ENCODE results near the gene TWSG1.
"Not testable (repeated sequence)": the region's sequence is repeated elsewhere in the genome, so short reads cannot be mapped to it uniquely, and the experiment has no call there.

The TWSG1 gene

GRCh38 chr18:9335697-9336045 is 1.1 kb downstream of the TWSG1 start:
- DNase-seq, result no peak

DNA sequence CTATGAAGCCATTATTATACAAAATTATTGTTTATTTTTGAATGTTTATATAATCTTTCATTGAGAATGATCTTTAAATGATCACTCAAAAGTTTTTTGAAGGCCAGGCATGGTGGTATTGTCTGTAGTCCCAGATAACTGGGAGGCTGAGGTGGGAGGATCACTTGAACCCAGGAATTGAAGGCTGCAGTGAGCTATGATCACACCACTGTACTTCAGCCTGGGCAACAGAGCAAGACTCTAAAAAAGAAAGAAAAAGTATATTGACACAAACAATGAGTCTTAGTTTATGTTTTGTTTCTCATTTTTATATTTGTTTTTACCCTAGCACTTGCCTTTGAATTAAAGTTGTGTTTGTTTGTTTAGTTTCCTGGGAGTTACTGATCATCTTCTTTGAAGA is 2.3 kb downstream of the TWSG1 start:
- DNase-seq, result no peak

DNA sequence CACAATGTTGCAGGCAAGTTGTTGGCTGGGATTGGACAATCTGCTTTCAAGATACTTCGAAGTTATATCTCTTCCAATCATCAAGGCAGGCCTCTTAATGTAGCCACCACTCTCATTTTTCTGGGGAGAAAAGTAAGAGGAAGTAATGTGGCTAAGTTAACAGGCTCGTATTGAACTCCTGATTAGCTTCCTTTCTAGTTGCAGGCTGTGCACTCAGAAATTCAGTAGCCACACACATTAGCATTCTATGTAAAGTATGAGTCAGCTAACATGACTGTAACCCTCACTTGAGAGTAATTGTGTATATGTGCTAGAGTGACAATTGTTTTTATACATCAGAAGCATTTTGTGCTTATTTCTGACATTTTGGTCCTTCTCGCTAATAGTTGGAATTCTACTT is 3.3 kb downstream of the TWSG1 start:
- DNase-seq, result peak; percentile 48

DNA sequence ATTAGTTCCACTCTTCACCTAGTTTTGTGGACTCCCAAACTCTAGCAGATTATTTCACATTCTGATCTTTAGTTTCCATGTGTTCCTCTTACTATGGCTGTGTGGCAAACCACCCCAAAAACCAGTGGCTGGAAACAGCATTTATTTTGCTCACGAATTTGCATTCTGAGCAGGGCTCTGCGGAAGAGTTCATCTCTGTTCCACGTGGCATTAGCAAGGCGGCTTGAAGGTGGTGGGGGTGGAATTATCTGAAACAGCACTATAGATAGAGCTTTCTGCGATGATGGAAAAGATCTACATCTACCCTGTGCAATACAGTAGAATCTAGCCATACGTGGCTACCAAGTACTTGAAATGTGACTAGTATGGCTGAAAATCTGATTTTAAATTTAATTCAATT is 5.9 kb downstream of the TWSG1 start:
- no peak for DNase-seq

DNA sequence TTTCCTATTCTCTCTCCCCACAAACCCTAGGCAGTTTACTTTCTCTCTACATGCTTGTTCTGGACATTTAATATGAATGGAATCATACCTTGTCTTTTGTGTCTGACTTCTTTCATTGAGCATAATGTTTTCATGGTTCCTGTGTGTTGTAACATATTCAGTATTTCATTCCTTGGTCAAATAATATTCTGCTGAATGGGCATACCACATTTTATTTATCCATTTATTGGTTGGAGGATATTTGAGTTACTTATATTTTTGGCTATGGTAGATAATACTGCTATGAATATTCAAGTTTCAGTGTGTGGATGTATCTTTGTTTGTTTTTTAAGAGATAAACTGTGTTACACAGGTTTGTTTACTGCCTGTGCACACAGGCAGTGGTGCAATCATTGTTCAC is 9.0 kb downstream of the TWSG1 start:
- no peak for DNase-seq

- no peak for DNase-seq
Measured at GRCh38 chr18:9346775-9347174, 12.2 kb downstream of the TWSG1 start.

DNA sequence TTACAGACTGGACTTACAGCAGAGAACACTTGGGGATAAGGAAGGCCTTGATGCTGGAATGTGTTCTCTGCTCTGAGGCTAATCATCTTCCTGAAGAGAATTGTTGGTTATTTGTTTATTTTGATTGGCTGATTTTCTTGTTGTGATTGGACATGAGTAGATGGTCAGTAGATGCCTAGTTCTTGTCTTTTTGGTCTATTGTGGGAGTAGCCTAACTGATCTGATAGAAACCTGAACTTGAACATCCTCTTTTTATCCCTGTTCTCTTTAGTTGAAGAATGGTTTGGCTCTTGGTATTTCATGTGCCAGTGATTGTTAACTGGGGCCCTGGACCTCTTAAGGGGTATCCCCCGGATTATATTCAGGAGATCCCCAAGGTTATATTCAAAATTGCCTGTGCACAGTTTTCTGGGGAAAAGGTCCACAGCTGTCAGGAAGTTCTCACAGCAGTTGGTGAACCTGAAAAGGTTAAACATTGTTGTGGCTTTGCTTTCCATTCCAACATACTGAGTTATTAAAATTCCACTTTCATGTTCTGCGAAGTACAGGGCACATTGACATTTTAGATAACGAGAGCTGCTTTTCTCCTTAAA is 13.6 kb downstream of the TWSG1 start:
- peak; percentile 26 for DNase-seq

- no peak for DNase-seq
Measured at GRCh38 chr18:9348766-9349165, 14.2 kb downstream of the TWSG1 start.

GRCh38 chr18:9353596-9353995 is 19.0 kb downstream of the TWSG1 start:
- no peak for DNase-seq

- DNase-seq, result no peak
Measured at GRCh38 chr18:9354256-9354655, 19.7 kb downstream of the TWSG1 start.

DNA sequence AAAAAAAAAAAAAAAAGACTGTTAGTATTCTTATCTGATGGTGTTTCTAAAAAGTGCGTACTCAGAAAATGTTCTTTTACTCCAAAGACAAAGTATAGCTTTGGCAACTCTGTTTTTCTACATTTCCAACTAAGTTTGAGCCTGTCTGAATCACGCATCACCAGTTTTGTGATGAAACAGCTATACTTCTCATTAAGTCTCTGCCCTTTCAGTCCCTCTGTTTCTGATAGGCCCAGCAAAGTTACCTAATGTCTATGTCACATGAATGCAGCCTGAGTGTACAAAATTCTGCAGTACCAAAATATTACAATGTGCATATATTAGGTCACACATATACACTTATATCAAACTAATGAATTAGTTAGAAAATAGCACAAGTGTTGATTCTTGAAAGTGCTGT is 22.4 kb downstream of the TWSG1 start:
- no peak for DNase-seq

DNA sequence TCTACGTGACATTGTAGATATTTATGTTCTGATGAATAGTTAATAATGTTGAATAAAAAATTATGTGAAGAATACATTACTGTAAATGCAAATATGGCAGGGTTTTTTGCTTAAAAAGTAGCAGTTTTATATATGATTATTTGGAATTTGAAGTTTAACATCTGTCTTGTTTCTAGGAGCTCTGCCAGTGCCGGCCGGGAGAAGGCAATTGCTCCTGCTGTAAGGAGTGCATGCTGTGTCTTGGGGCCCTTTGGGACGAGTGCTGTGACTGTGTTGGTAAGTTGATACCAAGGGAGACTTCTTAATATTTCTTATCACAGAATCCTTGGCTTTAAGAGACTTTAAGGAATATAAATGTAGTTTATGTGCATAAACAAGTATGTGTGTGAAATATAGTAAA is 25.2 kb downstream of the TWSG1 start:
- DNase-seq, result no peak

DNA sequence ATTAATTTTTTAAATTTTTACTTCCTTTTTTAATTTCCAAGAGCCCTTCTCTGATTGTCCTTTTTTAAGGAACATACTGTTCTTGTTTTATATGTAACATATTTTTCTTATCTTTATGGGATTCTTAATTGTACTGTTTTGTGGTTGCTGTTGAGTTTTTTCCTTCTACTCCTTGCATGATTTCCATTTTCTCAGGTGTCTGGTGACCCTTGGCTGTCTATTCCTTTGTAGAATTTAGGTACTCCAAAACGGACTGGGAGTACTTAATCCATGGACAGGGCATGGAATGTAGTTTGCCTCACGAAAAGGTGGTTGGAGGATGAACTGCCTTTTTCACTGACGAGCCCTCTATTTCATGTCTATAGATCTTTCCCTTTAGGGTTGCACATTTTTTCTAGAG is 26.6 kb downstream of the TWSG1 start:
- DNase-seq, result no peak

GRCh38 chr18:9362869-9363268 is 28.3 kb downstream of the TWSG1 start:
- DNase-seq, result peak; percentile 55

DNA sequence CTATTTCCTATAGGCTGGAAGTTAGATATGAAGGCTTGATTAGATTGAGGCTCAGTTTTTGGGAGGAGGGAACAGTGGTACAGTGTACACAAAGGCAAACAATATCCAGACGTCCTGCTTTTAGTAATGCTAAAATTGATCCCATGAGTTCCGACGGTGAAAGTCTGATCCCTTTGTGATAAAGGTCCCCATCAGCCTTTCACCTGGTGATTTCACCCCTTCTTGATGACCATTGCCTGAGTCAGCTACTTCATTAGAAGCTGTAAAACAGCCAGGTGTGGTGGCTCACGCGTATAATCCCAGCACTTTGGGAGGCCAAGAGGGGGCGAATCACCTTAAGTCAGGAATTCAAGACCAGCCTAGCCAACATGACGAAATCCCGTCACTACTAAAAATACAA is 29.7 kb downstream of the TWSG1 start:
- no peak for DNase-seq

GRCh38 chr18:9365406-9365805 is 30.8 kb downstream of the TWSG1 start:
- DNase-seq, result peak; percentile 33

DNA sequence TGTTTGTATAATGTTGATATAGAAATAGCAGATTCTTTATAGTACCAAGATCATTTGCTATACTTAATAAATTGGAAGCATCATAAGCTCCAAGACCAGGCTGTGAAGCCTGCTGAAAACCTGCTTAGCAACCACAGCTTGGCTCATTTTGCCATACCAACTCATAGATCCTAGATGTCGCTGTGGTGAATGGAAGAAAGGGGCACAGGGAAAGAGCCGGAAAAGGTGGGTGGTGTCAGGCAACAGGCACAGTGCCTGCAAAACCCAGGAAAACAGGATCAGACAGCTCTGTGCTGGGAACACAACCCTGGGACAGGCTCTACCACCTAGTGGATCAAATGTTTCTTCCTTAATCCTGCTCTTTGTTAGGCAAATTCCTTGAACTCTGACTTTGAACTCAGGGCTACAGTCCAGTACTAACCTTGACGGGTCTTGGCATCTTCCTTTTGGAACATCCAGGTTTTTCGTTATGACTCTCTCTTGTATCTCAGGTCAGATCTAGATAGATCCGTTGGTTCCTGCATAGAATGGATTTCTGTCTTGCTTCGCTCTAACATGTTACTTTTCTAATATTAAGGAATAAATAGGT is 31.6 kb downstream of the TWSG1 start:
- DNase-seq, result peak; percentile 50

DNA sequence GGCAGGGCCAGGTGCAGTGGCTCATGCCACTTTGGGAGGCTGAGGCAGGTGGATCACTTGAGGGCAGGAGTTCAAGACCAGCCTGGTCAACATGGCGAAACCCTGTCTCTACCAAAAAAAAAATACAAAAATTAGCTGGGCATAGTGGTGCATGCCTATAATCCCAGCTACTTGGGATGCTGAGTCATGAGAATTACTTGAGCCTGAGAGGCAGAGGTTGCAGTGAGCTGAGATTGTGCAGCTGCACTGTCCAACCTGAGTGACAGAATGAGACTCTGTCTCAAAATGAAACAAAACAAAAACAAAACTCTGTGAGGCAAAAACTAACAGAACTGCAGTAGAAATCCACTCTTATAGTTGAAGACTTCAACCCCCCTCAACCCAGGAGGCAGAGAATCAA is 38.7 kb downstream of the TWSG1 start:
- not testable (repeated sequence) for DNase-seq

DNA sequence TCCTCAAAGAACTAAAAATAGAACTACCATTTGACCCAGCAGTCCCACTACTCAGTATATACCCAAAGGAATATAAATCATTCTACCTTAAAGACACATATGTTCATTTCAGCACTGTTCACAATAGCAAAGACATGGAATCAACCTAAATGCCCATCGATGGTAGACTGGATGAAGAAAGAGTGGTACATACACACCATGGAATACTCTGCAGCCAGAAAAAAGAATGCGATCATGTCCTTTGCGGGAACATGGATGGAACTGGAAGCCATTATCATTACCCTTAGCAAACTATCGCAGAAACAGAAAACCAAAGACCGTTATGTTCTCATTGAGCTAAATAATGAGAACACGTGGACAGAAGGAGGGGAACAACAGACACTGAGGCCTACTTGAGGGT is 44.5 kb downstream of the TWSG1 start:
- DNase-seq, result no peak

DNA sequence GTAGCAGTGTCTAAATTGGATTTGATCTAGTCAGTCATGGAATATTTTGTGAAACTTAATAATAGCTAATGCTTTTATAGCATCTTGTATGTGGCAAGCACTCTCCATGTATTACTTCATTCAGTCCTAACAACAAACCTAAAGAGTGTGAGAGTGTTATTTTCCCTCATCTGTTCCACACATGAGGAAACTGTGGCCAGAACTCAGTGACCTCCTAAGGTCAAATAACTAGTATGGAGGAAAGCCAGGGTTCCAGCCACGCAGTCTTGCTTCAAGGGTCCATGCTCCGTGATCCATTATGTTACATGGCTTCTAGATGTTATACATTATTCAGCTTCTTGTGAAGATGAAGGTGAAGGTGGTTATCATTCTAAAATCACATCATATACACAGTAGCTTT is 45.5 kb downstream of the TWSG1 start:
- no peak for DNase-seq

GRCh38 chr18:9380621-9381395 is 46.2 kb downstream of the TWSG1 start:
- DNase-seq, result peak; percentile 56

DNA sequence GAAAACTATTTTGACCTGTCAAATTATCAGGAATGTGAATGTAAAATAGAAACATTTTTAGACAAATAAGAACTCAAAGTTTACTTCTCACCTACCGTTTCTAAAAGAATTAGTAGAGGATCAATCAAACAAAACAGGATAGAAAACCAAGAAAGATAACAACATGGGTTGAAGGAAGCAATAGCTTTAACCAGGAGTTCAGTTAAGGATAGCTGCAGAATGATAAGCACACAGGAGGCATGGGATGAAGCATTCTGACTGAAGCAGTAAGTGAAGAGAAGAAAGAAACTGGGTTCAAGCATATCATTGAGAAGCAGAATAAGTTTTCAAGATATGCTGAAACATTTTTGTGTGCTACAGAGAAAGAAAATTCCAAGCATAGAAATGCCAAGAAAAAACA is 52.3 kb downstream of the TWSG1 start:
- DNase-seq, result no peak

DNA sequence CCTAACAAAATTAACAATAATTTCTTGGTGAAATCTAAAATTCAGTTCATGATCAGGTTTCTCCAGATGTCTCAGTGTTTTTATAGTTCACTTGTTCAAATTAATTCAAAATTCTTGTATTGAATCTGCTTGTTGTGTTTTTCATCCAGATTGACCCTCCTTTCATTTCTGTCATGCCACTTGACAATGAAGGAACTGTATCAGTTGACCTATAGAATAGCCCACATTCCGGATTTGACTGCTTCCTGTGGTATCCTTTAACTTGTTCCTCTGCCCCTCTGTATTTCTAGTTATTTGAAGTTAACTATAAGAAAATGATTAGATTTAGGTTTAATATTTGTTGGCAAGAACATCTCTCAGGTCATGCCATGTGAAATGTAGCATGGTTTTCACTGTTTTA is 53.3 kb downstream of the TWSG1 start:
- DNase-seq, result no peak

- no peak for DNase-seq
Measured at GRCh38 chr18:9389706-9390105, 55.1 kb downstream of the TWSG1 start.

Data from fibroblast of skin of scalp (primary cell).